SK-N-SH (cell line): ENCODE results near the gene CORT. TPM values are rescaled to one million over a fixed set of nuclear protein-coding genes. Genes with fewer than 3 reads are reported as not detected.

Experiments
- CTCF ChIA-PET: fragments of 300-600, 350-600 bp; formaldehyde crosslinking; extraction: SDS; loops from one replicate; lab custom pipeline; 2021; lab: Yijun Ruan, JAX
- POLR2A ChIA-PET: fragments of 350-600 bp; sonication (Branson Sonifier 250); formaldehyde crosslinking; extraction: SDS; loops from one replicate; lab custom pipeline; 2020; ENCODE audit warnings: antibody characterized with exemption, inconsistent platforms; lab: Yijun Ruan, JAX
- DNase-seq: peaks from one replicate; pipeline ENCODE4 v3.0.0; 2012
- H2AFZ ChIP-seq: fragments of 200-600 bp; sonication (generic); 2 replicates; pipeline ENCODE4 v1.8.1; 2016; ENCODE audit warnings: antibody characterized with exemption, mild to moderate bottlenecking, low read depth
- H3F3A ChIP-seq: fragments of 200-600 bp; sonication (generic); replicated peaks from 2 replicates; pipeline ENCODE3; 2016; ENCODE audit warnings: antibody characterized with exemption, mild to moderate bottlenecking; ENCODE audit not compliant: insufficient read depth
- H3K27ac ChIP-seq, 2 experiments: fragments of 200-500 bp in 1 of 2; fragments of 200-600 bp in 1 of 2; sonication (Bioruptor generic) in 1 of 2; sonication (generic), shearing (Covaris generic) in 1 of 2; 2 replicates each; pipeline versions ENCODE4 v1.5.1 to v1.6.1; 2014 to 2016; ENCODE audit warnings: low read depth in 2 of 2, inconsistent platforms in 1 of 2, low read length in 1 of 2, mild to moderate bottlenecking in 1 of 2, mixed read lengths in 1 of 2
- H3K27me3 ChIP-seq: fragments of 200-600 bp; sonication (generic), shearing (Covaris generic); 2 replicates; pipeline ENCODE4 v1.6.1; 2016; ENCODE audit warnings: mixed run types; ENCODE audit not compliant: insufficient read depth
- H3K36me3 ChIP-seq, 2 experiments: fragments of 200-500 bp in 1 of 2; fragments of 200-600 bp in 1 of 2; sonication (Bioruptor generic) in 1 of 2; sonication (generic) in 1 of 2; replicated peaks in 1 of 2; 2 replicates each; pipeline versions ENCODE3 to v1.5.1; 2014 to 2016; ENCODE audit warnings: low read length in 1 of 2, mild to moderate bottlenecking in 1 of 2; ENCODE audit not compliant: insufficient read depth in 2 of 2, control insufficient read depth in 1 of 2
- H3K4me1 ChIP-seq, 2 experiments: fragments of 200-500 bp in 1 of 2; fragments of 200-600 bp in 1 of 2; sonication (Bioruptor generic) in 1 of 2; sonication (generic), shearing (Covaris generic) in 1 of 2; 2 replicates each; pipeline versions ENCODE4 v1.5.1 to v1.6.1; 2014 to 2016; ENCODE audit warnings: low read depth in 1 of 2, low read length in 1 of 2, mixed run types in 1 of 2; ENCODE audit not compliant: insufficient read depth in 2 of 2, control insufficient read depth in 1 of 2
- H3K4me2 ChIP-seq: fragments of 200-600 bp; sonication (generic), shearing (Covaris generic); 2 replicates; pipeline ENCODE4 v1.6.1; 2017; ENCODE audit warnings: mixed run types
- H3K4me3 ChIP-seq, 2 experiments: fragments of 200-500 bp in 1 of 2; fragments of 200-600 bp in 1 of 2; sonication (Bioruptor generic) in 1 of 2; sonication (generic), shearing (Covaris generic) in 1 of 2; 2 replicates each; pipeline versions ENCODE4 v1.5.1 to v1.8.1; 2014 to 2016; ENCODE audit warnings: low read depth in 2 of 2, inconsistent platforms in 1 of 2, low read length in 1 of 2, mild to moderate bottlenecking in 1 of 2, mixed read lengths in 1 of 2, moderate library complexity in 1 of 2
- H3K79me2 ChIP-seq: fragments of 200-600 bp; sonication (generic); 2 replicates; pipeline ENCODE4 v1.8.1; 2017; ENCODE audit warnings: mild to moderate bottlenecking; ENCODE audit not compliant: insufficient read depth
- H3K9ac ChIP-seq: fragments of 200-600 bp; sonication (generic); 2 replicates; pipeline ENCODE4 v1.6.1; 2017; ENCODE audit warnings: mixed run types
- H3K9me2 ChIP-seq: fragments of 200-600 bp; sonication (generic); 2 replicates; pipeline ENCODE4 v1.6.1; 2017; ENCODE audit warnings: mixed run types
- H3K9me3 ChIP-seq: fragments of 200-600 bp; sonication (generic); 2 replicates; pipeline ENCODE4 v1.6.1; 2017; ENCODE audit warnings: mixed run types, mild to moderate bottlenecking, moderate library complexity
- H4K20me1 ChIP-seq: fragments of 200-600 bp; sonication (generic); 2 replicates; pipeline ENCODE4 v1.6.1; 2017; ENCODE audit warnings: mild to moderate bottlenecking, mixed run types; ENCODE audit not compliant: insufficient read depth
- CHD2 ChIP-seq: fragments of 150-350 bp; IDR thresholded peaks from 2 replicates; pipeline ENCODE4 v1.6.1; 2018; ENCODE audit warnings: low read length; ENCODE audit not compliant: partially characterized antibody
- EP300 ChIP-seq, 2 experiments: IDR thresholded peaks; 2 replicates each; pipeline versions ENCODE4 v1.4.0 to v1.6.1; 2012; ENCODE audit warnings: borderline replicate concordance in 1 of 2, low read depth in 1 of 2, low read length in 1 of 2
- FOXJ3 ChIP-seq: sonication (generic); formaldehyde crosslinking; IDR thresholded peaks from 2 replicates; pipeline ENCODE4 v1.5.1; 2020; ENCODE audit warnings: mild to moderate bottlenecking, missing genetic modification reagents
- JUND ChIP-seq: IDR thresholded peaks from 2 replicates; pipeline ENCODE4 v1.4.0; 2012
- MEF2A ChIP-seq: IDR thresholded peaks from 2 replicates; pipeline ENCODE4 v1.4.0; 2012; ENCODE audit warnings: low read depth, borderline replicate concordance
- MXI1 ChIP-seq: IDR thresholded peaks from 2 replicates; pipeline ENCODE4 v1.6.1; 2012; ENCODE audit warnings: mild to moderate bottlenecking, low read depth, low read length, improper control_type of control experiment
- NFIC ChIP-seq: IDR thresholded peaks from 2 replicates; pipeline ENCODE4 v1.4.0; 2012; ENCODE audit warnings: borderline replicate concordance
- PBX3 ChIP-seq: IDR thresholded peaks from 2 replicates; pipeline ENCODE4; 2012
- RAD21 ChIP-seq: IDR thresholded peaks from 2 replicates; pipeline ENCODE4 v1.6.1; 2012; ENCODE audit warnings: mild to moderate bottlenecking, low read length
- RFX5 ChIP-seq: IDR thresholded peaks from 2 replicates; pipeline ENCODE4 v1.6.1; 2012; ENCODE audit warnings: mild to moderate bottlenecking, improper control_type of control experiment, low read length
- SMC3 ChIP-seq: IDR thresholded peaks from 2 replicates; pipeline ENCODE4 v1.6.1; 2012; ENCODE audit warnings: low read depth, low read length, improper control_type of control experiment
- TAF1 ChIP-seq: IDR thresholded peaks from 2 replicates; pipeline ENCODE4 v1.6.1; 2012; ENCODE audit warnings: low read depth, mild to moderate bottlenecking, low read length, moderate library complexity, borderline replicate concordance
- TCF12 ChIP-seq: IDR thresholded peaks from 2 replicates; pipeline ENCODE4 v1.4.0; 2012
- TEAD4 ChIP-seq: IDR thresholded peaks from 2 replicates; pipeline ENCODE4 v1.4.0; 2012; ENCODE audit warnings: mild to moderate bottlenecking, borderline replicate concordance; ENCODE audit not compliant: insufficient read depth
- YY1 ChIP-seq: IDR thresholded peaks from 2 replicates; pipeline ENCODE4 v1.4.0; 2012; ENCODE audit warnings: low read depth, mild to moderate bottlenecking
- WGBS: methylation state at CpG from one replicate; pipeline ENCODE4 v1.1.6; 2017; ENCODE audit warnings: low lambda C conversion rate; 5-methylcytosine and 5-hydroxymethylcytosine counted together
- polyA plus RNA-seq, 3 experiments: library from polyadenylated mRNA; depleted of rRNA; stranded (reverse); fragments of >200 nt; gene quantifications; 2 replicates each; pipeline ENCODE4 v1.2.3, GENCODE V29; 2012
- TF ChIP-seq, protein P1 (sequence below): IDR thresholded peaks from 2 replicates; pipeline ENCODE4 v1.4.0; 2012; ENCODE audit warnings: low read depth, borderline replicate concordance
- TF ChIP-seq, protein P2 (sequence below): fragments of 150-350 bp; IDR thresholded peaks from 2 replicates; pipeline ENCODE4 v1.6.1; 2017; ENCODE audit warnings: antibody characterized with exemption, low read length, low read depth, borderline replicate concordance

CORT gene, protein sequence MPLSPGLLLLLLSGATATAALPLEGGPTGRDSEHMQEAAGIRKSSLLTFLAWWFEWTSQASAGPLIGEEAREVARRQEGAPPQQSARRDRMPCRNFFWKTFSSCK
- 0.26 and 0.29 TPM in 2 replicates for polyA plus RNA-seq (2012; rRNA removed)
- 0.08 and 0.17 TPM in 2 replicates for polyA plus RNA-seq (2012; cell fraction: cytosol; rRNA removed)
- 0.82 and 0.95 TPM in 2 replicates for polyA plus RNA-seq (2012; cell fraction: nucleus; rRNA removed)

- H3F3A ChIP-seq, result peaks cover 13% of the 10 kb centered on the region
- peaks cover 5 to 12% of the 10 kb centered on the region in 2 experiments for H3K4me1 ChIP-seq
- peaks cover 0 to 5% of the 10 kb centered on the region in 2 experiments for H3K36me3 ChIP-seq
- DNase-seq, result no peak
- no peak within 1 kb of the TSS for H2AFZ ChIP-seq
- ChIA-PET POLR2A (no interaction called here), CTCF (interaction anchor here (1.2 to 4.7 kb wide), 3 partner anchors 20 to 418 kb away, joined by 3 to 16 read pairs (median 16); partner anchors contain the start of gene CENPS)
- WGBS, result 99% methylated on average over 10 of the region's 10 CpGs
- peak within 1 kb of the TSS; percentile 39 to 50; a peak in 3 of 4 replicates for H3K27ac ChIP-seq
- no peaks in the 10 kb centered on the region for H3K27me3 ChIP-seq
- H3K9ac ChIP-seq, result no peak within 1 kb of the TSS
- H4K20me1 ChIP-seq, result no peaks in the 10 kb centered on the region
- H3K4me2 ChIP-seq, result peak within 1 kb of the TSS; percentile 54; the same call in 1 of the 2 replicates
- no peaks in the 10 kb centered on the region for H3K9me2 ChIP-seq
- no peaks in the 10 kb centered on the region for H3K9me3 ChIP-seq
- H3K79me2 ChIP-seq, result no peaks in the 10 kb centered on the region
- TF ChIP-seq YY1, result no peak
- TF ChIP-seq, protein P1, sequence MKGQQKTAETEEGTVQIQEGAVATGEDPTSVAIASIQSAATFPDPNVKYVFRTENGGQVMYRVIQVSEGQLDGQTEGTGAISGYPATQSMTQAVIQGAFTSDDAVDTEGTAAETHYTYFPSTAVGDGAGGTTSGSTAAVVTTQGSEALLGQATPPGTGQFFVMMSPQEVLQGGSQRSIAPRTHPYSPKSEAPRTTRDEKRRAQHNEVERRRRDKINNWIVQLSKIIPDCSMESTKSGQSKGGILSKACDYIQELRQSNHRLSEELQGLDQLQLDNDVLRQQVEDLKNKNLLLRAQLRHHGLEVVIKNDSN, result no peak
- TF ChIP-seq RAD21, result no peak
- no peak for TF ChIP-seq RFX5
- no peak for TF ChIP-seq SMC3
- no peak for TF ChIP-seq NFIC
- TF ChIP-seq EP300 (IDR thresholded peaks at IDR 0.05; ENCODE audit: borderline replicate concordance in 1 of 2, low read depth in 1 of 2, low read length in 1 of 2), result no peak
- TF ChIP-seq FOXJ3 (CRISPR knock-in tag), result no peak
- TF ChIP-seq PBX3, result no peak
- no peak for TF ChIP-seq CHD2
- no peak for TF ChIP-seq TCF12
- no peak for TF ChIP-seq TAF1
- TF ChIP-seq TEAD4, result no peak
- TF ChIP-seq MEF2A, result no peak
- no peak for TF ChIP-seq JUND
- no peak for TF ChIP-seq MXI1
- TF ChIP-seq, protein P2, sequence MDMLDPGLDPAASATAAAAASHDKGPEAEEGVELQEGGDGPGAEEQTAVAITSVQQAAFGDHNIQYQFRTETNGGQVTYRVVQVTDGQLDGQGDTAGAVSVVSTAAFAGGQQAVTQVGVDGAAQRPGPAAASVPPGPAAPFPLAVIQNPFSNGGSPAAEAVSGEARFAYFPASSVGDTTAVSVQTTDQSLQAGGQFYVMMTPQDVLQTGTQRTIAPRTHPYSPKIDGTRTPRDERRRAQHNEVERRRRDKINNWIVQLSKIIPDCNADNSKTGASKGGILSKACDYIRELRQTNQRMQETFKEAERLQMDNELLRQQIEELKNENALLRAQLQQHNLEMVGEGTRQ, result no peak
- no peak within 1 kb of the TSS for H3K4me3 ChIP-seq
Measured at GRCh38 chr1:10449751-10450150, at the start of gene CORT. Gene CORT (plus strand): TSS chr1:10450031. CDS start chr1:10450224, 193 bp downstream.
